Measurements from ENCODE around the gene CHKA.
A peak's percentile ranks its signal among the peaks of the same experiment; 100 is the strongest.

CHKA gene

DNA sequence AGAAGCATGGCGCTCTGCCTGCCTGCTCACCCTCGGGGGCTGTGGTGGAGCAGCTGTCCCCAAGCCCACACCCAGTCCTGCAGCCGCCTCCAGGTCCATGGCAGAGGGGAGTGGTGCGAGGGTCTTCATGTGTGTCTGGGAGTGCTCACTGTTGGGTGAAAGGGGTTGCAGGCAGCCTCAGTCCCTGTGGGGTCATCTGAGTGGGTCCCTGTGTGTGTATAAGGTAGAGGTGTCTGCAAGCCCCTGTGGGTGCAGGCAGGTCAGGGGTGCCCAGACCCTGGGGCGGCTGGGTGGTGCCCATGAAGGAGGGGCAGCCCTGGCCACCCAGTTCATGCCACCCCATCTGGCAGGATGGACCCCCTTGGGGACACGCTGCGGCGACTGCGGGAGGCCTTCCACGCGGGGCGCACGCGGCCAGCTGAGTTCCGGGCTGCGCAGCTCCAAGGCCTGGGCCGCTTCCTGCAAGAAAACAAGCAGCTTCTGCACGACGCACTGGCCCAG lies 106.2 kb downstream of the CHKA start:
- no peak for DNase-seq (ENCODE audit: low read depth, low spot score)

DNA sequence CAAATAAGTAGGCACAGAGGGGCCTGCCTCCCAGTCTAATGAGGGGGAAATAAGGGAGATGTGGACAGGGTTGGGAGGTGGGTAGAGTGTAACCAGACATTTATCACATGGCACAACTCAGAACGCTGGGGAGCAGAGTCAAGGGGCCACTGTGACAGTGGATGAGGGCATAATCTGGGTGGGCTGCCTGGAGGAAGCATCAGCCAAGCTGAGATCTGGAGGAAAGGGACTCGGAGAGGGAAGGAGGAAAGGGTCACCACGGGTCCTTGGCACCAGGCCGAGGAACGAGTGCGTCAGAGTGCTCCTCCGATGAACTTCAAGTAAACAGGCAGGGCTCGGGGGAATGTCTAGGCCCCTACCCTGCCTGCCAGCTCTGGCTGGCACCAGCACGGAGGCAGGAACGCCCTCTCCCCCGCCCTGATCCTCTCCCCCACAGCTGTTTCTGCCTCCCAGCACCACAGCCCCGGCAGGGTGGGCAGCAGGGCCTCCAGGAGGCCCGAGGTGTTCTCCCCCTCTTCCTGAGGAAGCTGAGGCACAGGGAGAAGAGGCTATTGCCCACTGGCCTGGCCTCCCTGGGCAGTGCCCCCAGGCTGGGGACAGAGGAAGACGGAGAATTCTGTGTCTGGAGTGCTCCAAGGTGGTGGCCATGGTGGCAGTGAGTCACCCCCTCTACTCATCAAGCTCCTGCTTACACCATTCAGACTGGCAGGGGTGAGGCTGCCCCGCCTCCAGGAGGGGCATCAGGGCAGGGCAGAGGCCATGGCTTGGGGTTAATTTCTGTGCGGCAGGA lies 106.8 kb downstream of the CHKA start:
- peak; percentile 89 for DNase-seq (ENCODE audit: low read depth, low spot score)

DNA sequence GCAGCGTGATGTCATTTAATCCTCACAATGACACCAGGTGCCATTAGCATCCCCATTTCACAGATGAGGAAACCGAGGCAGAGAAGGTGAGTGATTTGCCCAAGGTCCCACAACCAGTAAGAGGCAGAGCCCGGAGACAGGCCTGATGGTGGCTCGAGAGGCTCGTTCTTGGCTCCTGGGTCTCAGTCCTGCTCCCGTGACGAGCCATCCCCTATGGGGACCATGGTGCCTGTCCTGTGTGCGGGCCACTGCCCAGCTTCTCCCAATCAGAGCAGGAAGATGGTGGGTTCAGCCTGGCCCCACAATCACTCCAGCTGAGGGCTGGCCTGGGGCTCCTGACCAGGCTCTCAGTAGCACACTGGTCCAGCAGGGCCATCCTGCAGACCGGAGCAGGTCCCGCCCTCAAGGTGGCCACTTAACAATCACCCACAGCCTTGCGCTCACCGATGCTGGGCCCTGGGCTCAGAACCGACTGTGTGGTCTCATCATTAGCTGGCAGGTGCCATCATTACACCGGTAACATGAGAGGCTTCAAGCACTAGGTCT lies 107.5 kb downstream of the CHKA start:
- no peak for DNase-seq (ENCODE audit: low read depth, low spot score)

DNA sequence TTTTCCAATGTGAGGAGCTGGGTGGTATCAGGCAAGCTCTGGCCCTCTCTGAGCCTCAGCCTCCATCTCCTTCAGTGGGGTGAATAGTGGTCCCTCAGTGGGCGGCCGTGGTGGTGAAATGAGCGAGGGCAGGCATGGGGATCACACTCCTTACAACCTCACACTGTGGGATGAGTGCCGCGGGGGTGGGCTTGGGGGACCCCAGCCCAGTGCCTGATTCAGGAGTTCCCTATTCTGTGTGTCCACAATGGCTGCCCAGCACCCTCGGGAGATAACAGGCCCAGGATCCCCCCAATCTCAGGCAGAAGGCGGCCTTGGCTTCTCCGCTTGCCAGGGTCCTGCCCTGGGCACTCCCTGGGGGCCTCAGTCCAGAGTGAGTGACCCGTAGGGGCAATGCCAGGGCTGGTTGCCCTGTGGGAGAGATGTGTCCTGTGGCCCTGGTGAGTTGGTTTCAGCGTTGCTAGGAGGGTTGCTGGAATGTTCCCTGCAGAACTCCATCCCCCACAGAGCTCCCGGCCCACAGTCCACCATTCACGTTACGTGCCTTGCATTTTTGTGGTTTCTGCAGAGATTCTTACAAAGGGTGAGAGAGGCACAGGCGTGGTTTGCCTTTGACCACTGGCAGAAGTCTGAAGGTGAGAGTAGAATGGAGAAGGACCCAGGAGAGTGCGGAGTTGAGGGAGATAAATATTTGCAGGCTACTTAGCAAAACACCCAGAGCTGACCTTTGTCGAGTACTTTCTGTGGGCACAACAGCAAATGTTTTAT lies 108.2 kb downstream of the CHKA start:
- DNase-seq (ENCODE audit: low read depth, low spot score): peak; percentile 99

DNA sequence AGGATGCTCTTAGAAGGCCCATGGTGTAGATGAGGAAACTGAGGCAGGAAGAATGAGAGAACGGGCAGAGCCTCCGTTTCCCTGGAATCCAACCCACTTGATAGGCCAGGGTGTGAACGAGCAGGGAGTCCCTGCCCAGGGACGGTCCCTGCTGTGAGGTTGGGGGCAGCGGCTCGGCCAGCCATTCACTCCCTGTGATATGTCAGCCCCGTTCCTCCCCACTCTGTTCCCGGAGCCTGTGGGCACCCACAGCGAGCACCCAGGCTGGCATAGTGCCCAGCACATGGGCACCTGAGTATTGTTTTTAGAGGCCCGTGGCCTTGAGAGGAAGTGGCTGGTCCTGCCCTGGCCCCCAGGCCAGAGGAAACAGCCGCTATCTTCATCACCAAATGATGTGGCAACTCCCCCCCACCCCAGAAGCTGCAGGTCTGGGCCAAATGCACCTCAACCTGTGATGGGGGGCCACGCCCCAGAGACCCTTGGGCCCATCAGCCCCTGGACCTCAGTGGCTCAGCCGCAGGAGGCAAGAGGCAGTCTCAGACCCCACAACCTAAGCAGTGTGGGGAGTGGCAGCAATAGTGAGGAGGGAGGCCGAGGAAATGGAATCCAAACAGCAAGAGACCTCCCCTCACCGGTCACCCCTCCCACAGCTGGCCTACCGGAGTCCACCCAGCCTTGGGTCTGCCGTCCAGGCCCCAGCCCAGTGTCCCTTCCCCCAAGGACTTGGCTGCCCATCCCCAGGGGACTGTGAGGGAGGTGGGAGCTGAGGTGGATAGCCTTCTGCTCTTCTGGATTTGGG lies 108.9 kb downstream of the CHKA start:
- no peak for DNase-seq (ENCODE audit: low read depth, low spot score)

DNA sequence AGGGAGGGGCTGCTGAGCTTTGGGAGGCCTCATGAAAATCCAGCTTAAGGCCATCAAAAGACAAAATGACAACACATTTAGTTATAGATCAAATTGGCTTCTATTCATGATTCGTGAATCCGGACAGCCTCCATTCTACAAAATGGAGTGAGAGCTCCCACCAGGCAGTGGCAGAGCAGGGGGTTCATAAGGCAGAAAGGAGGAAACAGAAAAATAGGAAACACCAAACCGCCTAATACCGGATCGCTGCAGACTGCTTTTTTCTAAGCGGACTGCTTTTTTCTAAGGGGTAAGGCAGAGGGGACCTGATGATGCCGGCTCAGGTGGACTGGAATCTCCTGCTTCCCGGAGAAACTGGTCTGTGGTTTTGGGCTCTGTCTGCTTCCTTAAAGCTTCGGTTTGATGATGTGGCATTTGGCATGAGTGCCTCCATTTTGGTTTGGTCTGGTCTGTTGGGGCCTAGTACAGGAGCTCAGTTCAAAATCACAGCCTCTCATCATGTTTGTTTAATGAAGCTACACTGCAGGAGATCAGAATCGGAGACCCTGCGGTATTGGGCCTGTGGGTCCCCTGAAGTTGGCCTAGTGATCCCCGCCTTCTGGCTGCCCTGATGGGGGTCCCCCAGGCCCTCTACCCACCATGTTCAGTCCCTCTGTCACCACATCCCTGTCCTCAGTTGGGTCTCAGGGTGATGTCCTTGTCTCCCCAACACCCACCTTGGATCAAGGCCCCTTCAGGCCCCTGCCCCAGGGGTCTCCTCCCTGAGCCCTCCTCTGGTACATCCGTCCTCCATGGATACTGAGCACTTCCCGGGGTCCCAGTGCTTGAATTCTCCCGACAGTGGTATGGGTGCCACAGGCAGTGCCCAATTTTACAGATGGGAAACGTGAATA lies 109.9 kb downstream of the CHKA start:
- no peak for DNase-seq (ENCODE audit: low read depth, low spot score)

DNA sequence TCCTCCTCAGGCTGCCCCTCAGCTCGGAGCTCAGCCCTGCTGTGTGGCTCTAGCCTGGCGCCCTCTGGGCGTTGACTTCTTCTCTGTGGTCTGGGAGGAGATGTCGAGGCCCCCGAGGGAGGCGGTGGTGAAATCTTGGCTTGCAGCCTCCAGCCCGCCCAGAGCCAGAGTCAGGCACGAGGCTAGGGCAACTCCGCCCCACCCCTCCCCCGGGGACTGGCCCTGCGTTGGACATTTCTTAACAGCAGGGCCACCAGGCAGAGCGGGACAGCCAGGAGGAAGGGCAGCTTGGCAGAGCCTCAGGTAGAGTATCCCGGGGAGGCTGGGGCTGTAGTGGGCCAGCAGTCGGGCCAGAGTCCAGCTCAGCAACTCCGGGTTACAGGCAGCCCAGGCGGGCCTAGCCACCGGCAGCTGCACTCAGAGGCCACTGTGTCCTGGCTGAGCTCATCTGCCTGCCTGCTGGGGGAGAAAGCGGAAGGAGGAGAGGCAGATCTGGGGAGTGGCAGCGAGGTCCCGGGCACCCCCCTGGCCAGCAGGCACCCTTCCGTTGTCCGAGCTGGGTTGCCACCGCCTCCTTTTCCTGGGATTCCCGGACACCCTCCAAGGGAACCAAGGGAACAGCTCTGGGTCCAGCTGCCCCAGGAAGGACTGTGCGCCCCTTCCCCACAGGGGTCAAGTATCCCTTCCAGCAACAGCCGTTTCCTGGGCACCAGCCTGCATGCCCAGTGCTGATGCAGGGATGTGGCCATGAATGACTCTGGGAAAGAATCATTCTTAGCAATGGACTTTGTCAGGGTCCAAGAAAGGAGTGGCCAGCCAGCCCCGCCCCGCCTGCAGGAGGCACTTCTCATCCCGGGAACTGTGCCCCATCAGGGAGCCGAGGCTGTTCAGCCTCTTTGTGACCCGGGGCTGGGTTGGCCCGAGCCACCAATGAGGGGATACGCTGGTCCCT lies 110.8 kb downstream of the CHKA start, which contains the start of gene ALDH3B1:
Gene ALDH3B1 (plus strand): TSS at position 238 of the 952 bp plus-strand sequence. CDS start 4,971 bp downstream, outside the sequence.
- DNase-seq (ENCODE audit: low read depth, low spot score): peak; percentile 92

DNA sequence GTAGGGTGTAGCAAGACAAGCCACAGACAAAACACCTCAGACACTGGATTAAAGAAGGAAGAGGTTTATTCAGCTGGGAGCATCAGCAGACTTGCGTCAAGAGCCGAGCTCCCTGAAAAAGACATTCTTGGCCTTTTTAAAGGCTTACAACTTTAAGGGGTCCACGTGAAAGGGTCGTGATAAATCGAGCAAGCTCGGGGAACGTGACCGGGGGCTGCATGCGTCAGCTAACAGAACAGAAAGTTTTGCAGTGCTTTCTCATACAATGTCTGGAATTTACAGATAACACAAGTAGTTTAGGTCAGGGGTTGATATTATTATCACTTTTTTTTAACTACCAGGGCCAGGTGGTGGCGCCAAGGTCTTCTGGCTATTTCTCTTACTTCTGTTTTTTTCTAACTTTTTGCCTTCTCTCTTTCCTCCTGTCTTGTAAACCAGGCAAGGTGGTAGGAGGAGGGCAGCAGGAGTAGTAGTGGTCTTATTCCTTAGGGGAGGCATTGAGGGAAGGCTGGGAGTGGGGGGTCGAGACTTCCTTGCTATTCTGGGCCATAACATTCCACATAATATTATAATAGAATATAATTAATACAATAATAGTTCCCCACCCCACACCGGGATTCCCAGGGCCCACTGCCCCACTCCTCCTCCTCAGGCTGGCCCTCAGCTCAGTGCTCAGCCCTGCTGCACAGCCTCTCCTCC lies 111.6 kb downstream of the CHKA start:
- DNase-seq (ENCODE audit: low read depth, low spot score): peak; percentile 64

DNA sequence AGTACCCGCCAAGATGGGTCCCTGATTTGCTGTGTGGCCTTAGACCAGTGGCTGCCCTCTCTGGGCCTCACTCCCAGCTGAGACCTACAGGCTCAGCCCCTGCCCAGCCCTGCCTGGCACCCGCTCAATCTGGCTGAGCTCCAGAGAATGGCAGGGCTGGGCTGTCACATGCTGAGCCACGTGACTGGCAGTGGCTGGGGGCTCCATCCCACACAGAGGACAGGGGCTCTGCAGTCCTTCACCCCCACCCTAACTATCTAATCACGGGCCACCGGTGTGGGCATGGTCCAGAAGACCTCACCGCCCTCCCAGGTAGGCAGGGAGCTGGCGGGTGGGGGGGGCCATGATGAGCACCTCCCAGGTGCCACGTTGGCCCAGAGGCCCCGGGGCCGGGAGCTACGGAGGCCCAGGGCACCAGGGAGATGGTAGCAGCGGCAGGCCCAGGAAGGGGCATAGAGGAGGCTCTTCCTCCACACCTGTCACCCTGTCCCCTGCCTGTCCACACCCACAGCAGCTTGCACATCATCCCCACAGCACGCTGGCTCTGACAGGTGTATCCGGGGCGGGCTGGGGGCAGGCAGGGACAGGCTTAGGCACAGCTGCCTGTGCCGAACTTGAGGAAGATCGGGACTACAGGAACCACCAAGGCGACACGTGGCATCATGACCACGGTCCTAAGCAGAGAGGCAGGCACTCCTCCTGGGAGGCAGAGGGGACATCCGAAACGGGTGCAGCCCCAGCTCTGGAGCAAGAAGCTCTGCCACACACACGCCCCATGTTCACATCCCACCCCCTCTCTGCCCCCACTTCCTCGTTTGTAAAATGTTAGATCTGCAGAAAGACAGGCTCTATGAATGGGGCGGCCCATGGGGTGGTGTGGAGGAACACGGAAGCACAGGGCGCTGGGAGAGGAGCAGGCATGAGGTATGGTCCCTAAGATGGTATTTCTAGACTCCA lies 112.5 kb downstream of the CHKA start:
- no peak for DNase-seq (ENCODE audit: low read depth, low spot score)

DNA sequence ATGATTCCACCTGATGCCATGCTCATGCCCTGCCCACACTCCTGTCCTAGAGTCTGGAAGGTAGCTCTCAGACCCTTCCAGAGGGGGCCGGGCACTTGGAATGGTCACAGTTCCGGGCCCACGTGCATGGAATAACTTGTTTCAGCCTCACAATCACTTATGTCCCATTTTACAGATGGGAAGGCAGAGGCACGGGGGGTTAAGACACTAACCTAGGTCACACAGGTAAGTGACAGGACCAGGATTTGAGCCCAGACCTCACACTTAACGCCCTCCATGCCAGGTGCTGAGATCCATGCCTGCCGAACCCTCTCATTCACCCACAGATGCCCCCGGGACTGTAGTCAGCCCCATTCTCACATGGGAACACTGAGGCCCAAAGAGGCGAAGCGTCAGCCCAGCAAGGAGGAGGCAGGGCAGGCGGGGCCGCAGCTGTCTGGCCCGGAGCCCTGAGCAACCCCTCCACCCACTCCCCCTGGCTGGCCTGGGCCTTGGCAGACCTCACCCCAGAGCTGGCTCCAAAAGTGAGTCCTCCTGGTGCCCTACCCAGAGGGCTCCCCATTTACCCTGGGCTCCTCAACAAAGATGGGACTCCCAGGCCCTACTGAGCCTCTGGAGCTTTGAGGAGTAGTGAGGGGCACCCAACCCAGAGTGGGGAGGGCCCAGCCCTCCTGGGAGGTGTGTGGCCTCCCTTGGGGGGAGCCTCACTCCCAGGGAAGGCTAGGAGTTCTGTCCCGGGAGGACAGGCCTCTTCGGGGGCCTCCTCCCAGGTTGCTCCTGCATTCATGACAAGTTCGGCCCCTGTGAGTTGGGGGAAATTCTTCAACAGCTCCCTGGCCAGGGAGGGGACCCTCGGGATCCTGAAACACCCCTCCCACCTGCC lies 113.4 kb downstream of the CHKA start:
- DNase-seq (ENCODE audit: low read depth, low spot score): no peak

DNA sequence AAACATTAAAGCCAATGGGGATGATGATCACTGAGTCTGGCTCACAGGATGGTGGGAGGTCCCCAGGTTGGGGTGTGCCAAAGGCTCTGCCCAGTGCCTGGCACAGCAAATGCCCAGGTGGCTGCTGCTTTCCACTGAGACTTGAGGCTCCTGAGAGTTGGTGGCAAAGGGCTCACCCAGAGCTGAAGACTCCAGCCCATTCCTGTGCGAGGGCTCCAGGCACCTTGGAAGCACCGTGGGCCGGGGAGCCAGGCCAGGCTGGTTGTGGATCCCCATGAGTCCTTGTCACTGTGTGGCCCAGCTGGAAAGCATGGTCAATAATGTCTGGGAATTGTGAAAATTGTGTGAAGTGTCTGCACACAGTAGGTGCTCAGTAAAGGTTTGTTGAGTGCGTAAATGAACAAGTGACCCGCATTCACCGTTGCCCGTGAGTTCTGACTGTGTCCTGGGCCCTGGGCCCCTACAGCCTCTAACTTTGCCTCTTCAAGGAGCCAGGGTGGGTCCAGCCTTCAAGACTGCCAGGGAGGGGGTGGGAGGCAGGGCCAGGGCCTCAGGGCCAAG lies 114.5 kb downstream of the CHKA start:
- DNase-seq (ENCODE audit: low read depth, low spot score): no peak

DNA sequence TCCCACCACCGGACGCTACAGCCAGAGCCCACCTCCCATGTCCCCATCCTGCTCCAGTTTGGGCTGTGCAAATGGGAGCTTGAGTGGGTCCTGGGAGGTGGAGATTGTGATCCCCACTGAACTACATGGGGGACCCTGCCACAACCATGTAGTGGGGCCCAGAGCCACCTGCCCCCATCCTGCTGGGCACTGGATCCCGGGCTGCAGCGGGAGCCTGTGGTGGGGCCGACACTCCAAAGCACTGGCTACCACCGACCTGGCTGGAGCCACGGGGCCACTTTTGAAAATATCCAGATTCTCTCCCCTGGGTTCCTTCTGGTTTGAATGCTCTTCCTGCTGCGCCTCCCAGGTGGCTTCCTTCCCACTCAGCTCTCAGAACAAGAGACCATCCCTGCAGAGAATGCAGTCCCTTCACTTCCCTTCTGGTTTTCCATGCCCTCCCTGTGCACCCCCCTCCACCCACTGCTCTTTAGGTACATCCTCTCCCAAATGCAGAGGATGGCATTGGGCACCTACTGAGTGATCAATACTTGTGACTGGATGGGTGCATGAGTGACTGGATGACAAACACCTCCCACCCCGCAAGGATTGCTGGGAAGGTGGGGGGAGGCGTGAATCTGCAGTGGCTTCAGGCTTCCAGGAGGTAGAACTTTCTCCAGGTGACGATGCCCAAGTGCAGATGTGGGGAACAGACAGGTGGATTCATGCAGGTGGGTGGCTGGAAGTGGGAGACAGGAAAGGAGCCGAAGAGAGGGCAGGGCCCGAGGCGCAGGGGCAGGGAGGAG lies 116.4 kb downstream of the CHKA start:
- DNase-seq (ENCODE audit: low read depth, low spot score): no peak

DNA sequence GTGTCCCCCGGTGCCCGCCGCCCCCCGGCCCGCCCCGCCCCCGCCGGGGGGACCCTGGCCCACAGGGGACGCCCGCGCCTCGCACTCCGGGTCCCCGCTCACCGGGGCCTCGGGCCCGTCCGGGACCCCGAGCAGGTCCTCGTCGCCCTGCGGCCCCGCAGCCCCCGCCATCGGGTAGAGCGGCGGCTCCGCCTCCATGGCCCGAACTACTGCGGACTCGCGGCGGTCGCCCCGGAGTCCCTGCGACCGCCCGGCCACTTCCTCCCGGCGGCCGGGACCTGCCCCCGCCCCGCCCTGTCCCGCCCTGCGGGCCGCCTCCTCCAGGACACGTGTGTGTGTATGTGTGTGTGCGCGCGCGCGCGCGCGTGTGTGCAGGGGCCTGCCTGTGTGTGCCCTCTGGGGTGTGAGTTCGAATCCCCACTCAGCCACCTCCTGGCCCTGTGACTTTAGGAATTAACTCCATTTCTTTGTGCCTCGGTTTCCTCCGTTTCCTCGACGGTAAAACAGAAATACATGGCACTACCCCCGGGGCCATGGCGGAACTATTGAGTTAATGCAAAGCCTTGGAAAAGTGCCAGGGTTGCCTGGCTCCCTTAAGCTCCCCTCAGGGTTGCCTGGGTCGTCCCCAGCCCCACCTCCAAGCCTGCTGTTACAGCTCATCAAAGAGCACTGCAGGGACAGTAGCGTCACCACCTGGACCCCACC lies 117.2 kb downstream of the CHKA start, which contains the start of gene UNC93B1:
Gene UNC93B1 (minus strand): TSS at position 252 of the 705 bp plus-strand sequence. CDS start 54 bp downstream, at position 198.
- peak; percentile 90 for DNase-seq (ENCODE audit: low read depth, low spot score)

DNA sequence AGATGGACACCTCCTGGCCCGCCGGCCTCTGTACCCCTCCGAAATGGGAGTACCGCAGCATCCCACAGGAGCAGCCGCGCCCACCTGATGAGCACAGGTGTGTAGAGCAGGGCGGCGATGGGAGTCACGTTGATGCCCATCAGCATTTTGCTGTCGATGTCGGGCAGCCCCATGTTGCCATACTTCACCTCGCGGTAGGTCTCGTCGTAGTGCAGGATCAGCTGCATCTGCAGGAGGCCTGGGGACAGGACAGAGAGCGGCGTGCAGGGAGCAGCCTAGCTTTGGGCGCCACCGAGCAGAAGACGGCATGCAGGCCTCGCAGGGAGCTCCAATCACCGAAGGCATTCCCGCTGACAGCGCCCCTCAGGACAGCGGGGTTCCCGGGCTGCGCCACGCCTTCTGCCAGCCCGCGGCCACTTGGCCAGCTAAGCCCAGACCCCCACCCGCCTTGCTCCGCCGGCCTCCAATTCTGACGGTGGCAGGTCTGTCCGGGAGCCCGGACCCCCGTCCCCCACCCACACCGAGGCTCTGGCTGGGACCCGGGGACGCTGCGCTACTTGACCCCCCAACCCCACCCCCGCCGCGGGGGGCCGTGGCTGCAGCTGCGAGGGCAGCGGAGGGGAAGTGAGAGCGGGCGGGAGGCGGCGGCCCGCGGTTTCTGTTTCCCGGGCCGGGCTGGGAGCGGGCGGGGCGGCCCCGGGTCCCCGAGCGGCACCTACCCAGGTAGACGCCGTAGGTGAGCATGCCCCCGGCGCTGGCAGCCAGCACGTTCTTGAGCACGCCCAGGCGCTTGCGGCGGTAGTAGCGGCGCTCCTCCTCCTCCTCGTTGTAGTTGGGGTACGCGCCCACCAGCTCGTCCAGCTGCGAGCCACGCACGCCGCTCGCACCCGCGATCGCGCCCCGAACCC lies 118.0 kb downstream of the CHKA start:
- peak; percentile 47 for DNase-seq (ENCODE audit: low read depth, low spot score)

Measured in astrocyte of the hippocampus (primary cell).